ENCODE results near the gene NHSL2. TPM values are rescaled to one million over a fixed set of nuclear protein-coding genes. Genes with fewer than 3 reads are reported as not detected.

NHSL2 gene
- total RNA-seq, 2 experiments from 2014 or later = 0.58 to 0.88 TPM

DNA sequence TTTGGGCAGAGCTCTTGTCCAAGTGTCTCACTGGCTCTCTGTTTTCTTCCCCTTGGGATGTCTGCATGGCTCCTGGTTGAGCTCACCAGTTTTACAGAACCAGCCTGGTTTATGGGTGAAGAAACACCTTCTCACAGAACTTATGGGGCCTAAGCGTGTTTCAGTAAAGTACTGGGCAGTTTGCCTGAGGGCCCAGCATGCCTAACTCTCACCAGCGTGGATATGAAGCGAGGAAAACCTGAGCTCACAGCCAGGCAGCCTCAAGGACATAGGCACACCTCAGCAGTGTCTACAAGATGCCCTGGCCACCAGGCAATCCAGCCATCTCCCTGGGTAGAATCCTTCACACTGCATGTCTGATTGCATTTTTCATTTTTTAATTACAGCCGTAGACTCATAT, 9.2 kb downstream of the NHSL2 start:
- Mint-ChIP-seq H3K4me3 (no peak overlapping the region), H3K9me3 (no peaks in the 10 kb centered on the region), H3K27ac (no peak overlapping the region), H3K27me3 (peaks cover 6% of the 10 kb centered on the region), H3K36me3 (ENCODE audit: low read depth) (no peaks in the 10 kb centered on the region), H3K4me1 (ENCODE audit: low read depth) (no peaks in the 10 kb centered on the region)
- ChIA-PET CTCF (no interaction called here), POLR2A (no interaction called here)
- ATAC-seq = no peak
- intact Hi-C loops (cut with micrococcal nuclease) = no loop called here
- no peak for TF ChIP-seq CTCF (IDR thresholded peaks at IDR 0.05)
- no peak for DNase-seq

DNA sequence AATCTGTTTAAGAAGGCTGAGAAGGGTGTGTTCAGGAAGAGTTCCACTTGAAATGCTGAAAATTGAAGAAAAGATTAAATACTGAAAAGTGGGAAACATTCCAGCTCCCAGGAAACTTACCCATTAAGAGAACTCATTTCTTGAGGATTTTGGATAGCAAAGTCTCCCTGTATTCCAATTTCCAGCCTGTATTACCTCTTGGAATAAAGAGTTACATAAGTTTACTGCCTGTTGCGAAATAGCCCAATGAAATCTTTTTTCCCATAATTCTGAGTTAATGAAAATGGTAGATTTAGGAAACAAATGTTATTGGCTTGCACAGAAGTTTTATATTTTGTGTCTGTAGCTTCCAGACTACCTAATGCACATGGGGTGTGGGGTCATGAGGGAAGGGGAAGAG, 12.0 kb downstream of the NHSL2 start:
- ATAC-seq (no peak), DNase-seq (no peak)
- ChIA-PET POLR2A (interaction anchor here (0.6 kb wide), 1 partner anchor 8 kb away, joined by 3 read pairs; no protein-coding TSS in a partner anchor), CTCF (no interaction called here)
- Mint-ChIP-seq H3K4me1 (ENCODE audit: low read depth) (no peaks in the 10 kb centered on the region), H3K27me3 (no peaks in the 10 kb centered on the region), H3K36me3 (ENCODE audit: low read depth) (no peaks in the 10 kb centered on the region), H3K4me3 (no peak overlapping the region), H3K27ac (no peak overlapping the region), H3K9me3 (no peaks in the 10 kb centered on the region)
- TF ChIP-seq CTCF (IDR thresholded peaks at IDR 0.05) = no peak
- intact Hi-C loops (cut with micrococcal nuclease) = no loop called here

- no peaks in the 10 kb centered on the region for H3K27me3 Mint-ChIP-seq
- no peak overlapping the region for H3K27ac Mint-ChIP-seq
- no peak for ATAC-seq
- TF ChIP-seq CTCF (IDR thresholded peaks at IDR 0.05) = no peak
- CTCF ChIA-PET = no interaction called here
- intact Hi-C loops (cut with micrococcal nuclease) = no loop called here
- DNase-seq = no peak
- POLR2A ChIA-PET = no interaction called here
- H3K36me3 Mint-ChIP-seq (ENCODE audit: low read depth) = no peaks in the 10 kb centered on the region
- no peak overlapping the region for H3K4me3 Mint-ChIP-seq
- no peaks in the 10 kb centered on the region for H3K4me1 Mint-ChIP-seq (ENCODE audit: low read depth)
- H3K9me3 Mint-ChIP-seq = no peaks in the 10 kb centered on the region
Observed at GRCh38 chrX:71923516-71923915, 12.9 kb downstream of the NHSL2 start.

- no peak for DNase-seq
- CTCF ChIA-PET = no interaction called here
- no peaks in the 10 kb centered on the region for H3K9me3 Mint-ChIP-seq
- TF ChIP-seq CTCF (IDR thresholded peaks at IDR 0.05) = no peak
- no peaks in the 10 kb centered on the region for H3K27me3 Mint-ChIP-seq
- no peak for ATAC-seq
- no peak overlapping the region for H3K27ac Mint-ChIP-seq
- POLR2A ChIA-PET = no interaction called here
- H3K36me3 Mint-ChIP-seq (ENCODE audit: low read depth) = no peaks in the 10 kb centered on the region
- intact Hi-C loops (cut with micrococcal nuclease) = no loop called here
- no peaks in the 10 kb centered on the region for H3K4me1 Mint-ChIP-seq (ENCODE audit: low read depth)
- no peak overlapping the region for H3K4me3 Mint-ChIP-seq
Observed at GRCh38 chrX:71927040-71927439, 16.4 kb downstream of the NHSL2 start.

DNA sequence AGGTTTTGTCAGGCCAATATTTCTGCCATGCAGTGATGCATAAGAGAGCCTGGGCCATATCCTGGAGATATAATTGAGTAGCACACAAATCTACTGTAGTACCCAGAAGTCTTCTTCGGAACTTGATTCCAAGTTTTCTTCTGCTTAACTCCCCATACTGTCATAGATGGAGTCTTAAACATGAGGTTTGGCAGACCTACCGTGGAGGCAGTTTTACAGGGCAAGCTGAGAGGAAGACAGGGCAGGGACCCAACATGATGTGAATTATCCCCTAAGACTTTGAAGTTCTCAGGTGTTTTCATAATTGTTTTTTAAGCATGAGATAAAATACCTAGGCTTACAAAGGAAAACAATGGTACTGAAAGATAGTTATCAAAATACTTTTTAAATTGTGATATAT, 18.2 kb downstream of the NHSL2 start:
- intact Hi-C loops (cut with micrococcal nuclease) = no loop called here
- POLR2A ChIA-PET = no interaction called here
- no peaks in the 10 kb centered on the region for H3K36me3 Mint-ChIP-seq (ENCODE audit: low read depth)
- DNase-seq = no peak
- no peak overlapping the region for H3K27ac Mint-ChIP-seq
- no peaks in the 10 kb centered on the region for H3K9me3 Mint-ChIP-seq
- no peak for TF ChIP-seq CTCF (IDR thresholded peaks at IDR 0.05)
- H3K27me3 Mint-ChIP-seq = peaks cover 2% of the 10 kb centered on the region
- no peak for ATAC-seq
- H3K4me1 Mint-ChIP-seq (ENCODE audit: low read depth) = no peaks in the 10 kb centered on the region
- CTCF ChIA-PET = no interaction called here
- H3K4me3 Mint-ChIP-seq = no peak overlapping the region
